SK-N-SH (cell line): ENCODE results near the gene MAP3K7. TPM values are rescaled to one million over a fixed set of nuclear protein-coding genes. Genes with fewer than 3 reads are reported as not detected.

Experiments
- CTCF ChIA-PET: fragments of 300-600, 350-600 bp; formaldehyde crosslinking; extraction: SDS; loops from one replicate; lab custom pipeline; 2021; lab: Yijun Ruan, JAX
- POLR2A ChIA-PET: fragments of 350-600 bp; sonication (Branson Sonifier 250); formaldehyde crosslinking; extraction: SDS; loops from one replicate; lab custom pipeline; 2020; ENCODE audit warnings: antibody characterized with exemption, inconsistent platforms; lab: Yijun Ruan, JAX
- DNase-seq: peaks from one replicate; pipeline ENCODE4 v3.0.0; 2012
- H2AFZ ChIP-seq: fragments of 200-600 bp; sonication (generic); 2 replicates; pipeline ENCODE4 v1.8.1; 2016; ENCODE audit warnings: antibody characterized with exemption, mild to moderate bottlenecking, low read depth
- H3F3A ChIP-seq: fragments of 200-600 bp; sonication (generic); replicated peaks from 2 replicates; pipeline ENCODE3; 2016; ENCODE audit warnings: antibody characterized with exemption, mild to moderate bottlenecking; ENCODE audit not compliant: insufficient read depth
- H3K27ac ChIP-seq, 2 experiments: fragments of 200-500 bp in 1 of 2; fragments of 200-600 bp in 1 of 2; sonication (Bioruptor generic) in 1 of 2; sonication (generic), shearing (Covaris generic) in 1 of 2; 2 replicates each; pipeline versions ENCODE4 v1.5.1 to v1.6.1; 2014 to 2016; ENCODE audit warnings: low read depth in 2 of 2, inconsistent platforms in 1 of 2, low read length in 1 of 2, mild to moderate bottlenecking in 1 of 2, mixed read lengths in 1 of 2
- H3K27me3 ChIP-seq: fragments of 200-600 bp; sonication (generic), shearing (Covaris generic); 2 replicates; pipeline ENCODE4 v1.6.1; 2016; ENCODE audit warnings: mixed run types; ENCODE audit not compliant: insufficient read depth
- H3K36me3 ChIP-seq, 2 experiments: fragments of 200-500 bp in 1 of 2; fragments of 200-600 bp in 1 of 2; sonication (Bioruptor generic) in 1 of 2; sonication (generic) in 1 of 2; replicated peaks in 1 of 2; 2 replicates each; pipeline versions ENCODE3 to v1.5.1; 2014 to 2016; ENCODE audit warnings: low read length in 1 of 2, mild to moderate bottlenecking in 1 of 2; ENCODE audit not compliant: insufficient read depth in 2 of 2, control insufficient read depth in 1 of 2
- H3K4me1 ChIP-seq, 2 experiments: fragments of 200-500 bp in 1 of 2; fragments of 200-600 bp in 1 of 2; sonication (Bioruptor generic) in 1 of 2; sonication (generic), shearing (Covaris generic) in 1 of 2; 2 replicates each; pipeline versions ENCODE4 v1.5.1 to v1.6.1; 2014 to 2016; ENCODE audit warnings: low read depth in 1 of 2, low read length in 1 of 2, mixed run types in 1 of 2; ENCODE audit not compliant: insufficient read depth in 2 of 2, control insufficient read depth in 1 of 2
- H3K4me2 ChIP-seq: fragments of 200-600 bp; sonication (generic), shearing (Covaris generic); 2 replicates; pipeline ENCODE4 v1.6.1; 2017; ENCODE audit warnings: mixed run types
- H3K4me3 ChIP-seq, 2 experiments: fragments of 200-500 bp in 1 of 2; fragments of 200-600 bp in 1 of 2; sonication (Bioruptor generic) in 1 of 2; sonication (generic), shearing (Covaris generic) in 1 of 2; 2 replicates each; pipeline versions ENCODE4 v1.5.1 to v1.8.1; 2014 to 2016; ENCODE audit warnings: low read depth in 2 of 2, inconsistent platforms in 1 of 2, low read length in 1 of 2, mild to moderate bottlenecking in 1 of 2, mixed read lengths in 1 of 2, moderate library complexity in 1 of 2
- H3K79me2 ChIP-seq: fragments of 200-600 bp; sonication (generic); 2 replicates; pipeline ENCODE4 v1.8.1; 2017; ENCODE audit warnings: mild to moderate bottlenecking; ENCODE audit not compliant: insufficient read depth
- H3K9ac ChIP-seq: fragments of 200-600 bp; sonication (generic); 2 replicates; pipeline ENCODE4 v1.6.1; 2017; ENCODE audit warnings: mixed run types
- H3K9me2 ChIP-seq: fragments of 200-600 bp; sonication (generic); 2 replicates; pipeline ENCODE4 v1.6.1; 2017; ENCODE audit warnings: mixed run types
- H3K9me3 ChIP-seq: fragments of 200-600 bp; sonication (generic); 2 replicates; pipeline ENCODE4 v1.6.1; 2017; ENCODE audit warnings: mixed run types, mild to moderate bottlenecking, moderate library complexity
- H4K20me1 ChIP-seq: fragments of 200-600 bp; sonication (generic); 2 replicates; pipeline ENCODE4 v1.6.1; 2017; ENCODE audit warnings: mild to moderate bottlenecking, mixed run types; ENCODE audit not compliant: insufficient read depth
- CHD2 ChIP-seq: fragments of 150-350 bp; IDR thresholded peaks from 2 replicates; pipeline ENCODE4 v1.6.1; 2018; ENCODE audit warnings: low read length; ENCODE audit not compliant: partially characterized antibody
- EP300 ChIP-seq, 2 experiments: IDR thresholded peaks; 2 replicates each; pipeline versions ENCODE4 v1.4.0 to v1.6.1; 2012; ENCODE audit warnings: borderline replicate concordance in 1 of 2, low read depth in 1 of 2, low read length in 1 of 2
- EZH2phosphoT487 ChIP-seq: fragments of 200-600 bp; sonication (generic); IDR thresholded peaks from 2 replicates; pipeline ENCODE4 v1.6.1; 2017; ENCODE audit warnings: low read depth, mixed run types, mild to moderate bottlenecking, antibody characterized with exemption, moderate library complexity, borderline replicate concordance
- FOSL2 ChIP-seq: IDR thresholded peaks from 2 replicates; pipeline ENCODE4 v1.4.0; 2012; ENCODE audit warnings: low read depth, mild to moderate bottlenecking, moderate library complexity, borderline replicate concordance
- FOXJ3 ChIP-seq: sonication (generic); formaldehyde crosslinking; IDR thresholded peaks from 2 replicates; pipeline ENCODE4 v1.5.1; 2020; ENCODE audit warnings: mild to moderate bottlenecking, missing genetic modification reagents
- FOXM1 ChIP-seq: IDR thresholded peaks from 2 replicates; pipeline ENCODE4 v1.4.0; 2012; ENCODE audit warnings: low read depth, mild to moderate bottlenecking
- GABPA ChIP-seq: IDR thresholded peaks from 2 replicates; pipeline ENCODE4 v1.4.0; 2012; ENCODE audit warnings: low read depth, mild to moderate bottlenecking
- GATA2 ChIP-seq: sonication (generic); formaldehyde crosslinking; IDR thresholded peaks from 2 replicates; pipeline ENCODE4 v1.5.0; 2020; ENCODE audit warnings: mild to moderate bottlenecking, missing genetic modification reagents
- JUND ChIP-seq: IDR thresholded peaks from 2 replicates; pipeline ENCODE4 v1.4.0; 2012
- MAX ChIP-seq: IDR thresholded peaks from 2 replicates; pipeline ENCODE4 v1.4.0; 2012; ENCODE audit warnings: low read depth
- NRF1 ChIP-seq: IDR thresholded peaks from 2 replicates; pipeline ENCODE4 v1.6.1; 2012; ENCODE audit warnings: low read depth, mild to moderate bottlenecking, low read length
- PBX3 ChIP-seq: IDR thresholded peaks from 2 replicates; pipeline ENCODE4; 2012
- RAD21 ChIP-seq: IDR thresholded peaks from 2 replicates; pipeline ENCODE4 v1.6.1; 2012; ENCODE audit warnings: mild to moderate bottlenecking, low read length
- SMC3 ChIP-seq: IDR thresholded peaks from 2 replicates; pipeline ENCODE4 v1.6.1; 2012; ENCODE audit warnings: low read depth, low read length, improper control_type of control experiment
- TCF12 ChIP-seq: IDR thresholded peaks from 2 replicates; pipeline ENCODE4 v1.4.0; 2012
- TEAD4 ChIP-seq: IDR thresholded peaks from 2 replicates; pipeline ENCODE4 v1.4.0; 2012; ENCODE audit warnings: mild to moderate bottlenecking, borderline replicate concordance; ENCODE audit not compliant: insufficient read depth
- ZBTB33 ChIP-seq: IDR thresholded peaks from 2 replicates; pipeline ENCODE4 v1.4.0; 2012; ENCODE audit warnings: low read depth, borderline replicate concordance
- WGBS: methylation state at CpG from one replicate; pipeline ENCODE4 v1.1.6; 2017; ENCODE audit warnings: low lambda C conversion rate; 5-methylcytosine and 5-hydroxymethylcytosine counted together
- polyA plus RNA-seq, 3 experiments: library from polyadenylated mRNA; depleted of rRNA; stranded (reverse); fragments of >200 nt; gene quantifications; 2 replicates each; pipeline ENCODE4 v1.2.3, GENCODE V29; 2012
- TF ChIP-seq, protein P1 (sequence below): fragments of 200-600 bp; sonication (generic); IDR thresholded peaks from 2 replicates; pipeline ENCODE4 v1.6.1; 2017; ENCODE audit warnings: antibody characterized with exemption, mild to moderate bottlenecking, moderate library complexity

MAP3K7 gene
- polyA plus RNA-seq, 1 of the 3 experiments (the other 2 are of a cell fraction) = 21.1 TPM

GRCh38 chr6:90472716-90473115 is 114.2 kb downstream of the MAP3K7 start:
- no peaks in the 10 kb centered on the region for H3K9me2 ChIP-seq
- H3K9me3 ChIP-seq = no peaks in the 10 kb centered on the region
- no peaks in the 10 kb centered on the region for H3F3A ChIP-seq
- no peaks in the 10 kb centered on the region for H3K79me2 ChIP-seq
- H3K9ac ChIP-seq = no peak overlapping the region
- no peak overlapping the region for H3K4me3 ChIP-seq
- CTCF ChIA-PET = interaction anchor here (1.1 kb wide), 1 partner anchor 80 kb away, joined by 4 read pairs; no protein-coding TSS in a partner anchor
- DNase-seq = no peak
- H3K4me2 ChIP-seq = no peak overlapping the region
- H3K27me3 ChIP-seq = no peaks in the 10 kb centered on the region
- no peak for TF ChIP-seq EZH2phosphoT487
- TF ChIP-seq GABPA = no peak
- TF ChIP-seq ZBTB33 = no peak
- TF ChIP-seq NRF1 = no peak
- TF ChIP-seq FOSL2 = no peak
- TF ChIP-seq TCF12 = no peak
- no peak for TF ChIP-seq SMC3
- TF ChIP-seq PBX3 = no peak
- TF ChIP-seq FOXM1 = no peak
- TF ChIP-seq JUND = no peak
- no peak for TF ChIP-seq EP300 (IDR thresholded peaks at IDR 0.05; ENCODE audit: borderline replicate concordance in 1 of 2, low read depth in 1 of 2, low read length in 1 of 2)
- no peak for TF ChIP-seq MAX
- no peak for TF ChIP-seq GATA2 (CRISPR knock-in tag)
- TF ChIP-seq RAD21 = no peak
- TF ChIP-seq FOXJ3 = no peak
- no peak for TF ChIP-seq CHD2
- TF ChIP-seq TEAD4 = no peak
- TF ChIP-seq, protein P1, sequence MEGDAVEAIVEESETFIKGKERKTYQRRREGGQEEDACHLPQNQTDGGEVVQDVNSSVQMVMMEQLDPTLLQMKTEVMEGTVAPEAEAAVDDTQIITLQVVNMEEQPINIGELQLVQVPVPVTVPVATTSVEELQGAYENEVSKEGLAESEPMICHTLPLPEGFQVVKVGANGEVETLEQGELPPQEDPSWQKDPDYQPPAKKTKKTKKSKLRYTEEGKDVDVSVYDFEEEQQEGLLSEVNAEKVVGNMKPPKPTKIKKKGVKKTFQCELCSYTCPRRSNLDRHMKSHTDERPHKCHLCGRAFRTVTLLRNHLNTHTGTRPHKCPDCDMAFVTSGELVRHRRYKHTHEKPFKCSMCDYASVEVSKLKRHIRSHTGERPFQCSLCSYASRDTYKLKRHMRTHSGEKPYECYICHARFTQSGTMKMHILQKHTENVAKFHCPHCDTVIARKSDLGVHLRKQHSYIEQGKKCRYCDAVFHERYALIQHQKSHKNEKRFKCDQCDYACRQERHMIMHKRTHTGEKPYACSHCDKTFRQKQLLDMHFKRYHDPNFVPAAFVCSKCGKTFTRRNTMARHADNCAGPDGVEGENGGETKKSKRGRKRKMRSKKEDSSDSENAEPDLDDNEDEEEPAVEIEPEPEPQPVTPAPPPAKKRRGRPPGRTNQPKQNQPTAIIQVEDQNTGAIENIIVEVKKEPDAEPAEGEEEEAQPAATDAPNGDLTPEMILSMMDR = no peak
- no peak overlapping the region for H2AFZ ChIP-seq
- no peaks in the 10 kb centered on the region for H3K36me3 ChIP-seq
- POLR2A ChIA-PET = no interaction called here
- peaks cover 0 to 4% of the 10 kb centered on the region in 2 experiments; a peak in 2 of 4 replicates for H3K4me1 ChIP-seq
- 86% methylated on average over 7 of the region's 9 CpGs for WGBS
- H4K20me1 ChIP-seq = no peaks in the 10 kb centered on the region
- H3K27ac ChIP-seq = no peak overlapping the region
